IPS-20b (cell line): ENCODE data around the gene MARCHF9.
A peak's percentile ranks its signal among the peaks of the same experiment; 100 is the strongest.

ENCODE experiments used
- H3K27ac ChIP-seq: one replicate; pipeline ENCODE4 v1.5.1; 2013; ENCODE audit warnings: low read length
- H3K27me3 ChIP-seq: 2 replicates; pipeline ENCODE4 v1.6.1; 2013; ENCODE audit warnings: mild to moderate bottlenecking, low read length, inconsistent platforms; ENCODE audit not compliant: insufficient read depth
- H3K36me3 ChIP-seq: 2 replicates; pipeline ENCODE4 v1.6.1; 2013; ENCODE audit warnings: low read depth, mild to moderate bottlenecking, inconsistent platforms, low read length, moderate library complexity; ENCODE audit not compliant: insufficient read depth
- H3K4me1 ChIP-seq: 2 replicates; pipeline ENCODE4 v1.6.1; 2013; ENCODE audit warnings: mild to moderate bottlenecking, control low read depth, inconsistent platforms, low read length, moderate library complexity; ENCODE audit not compliant: insufficient read depth
- H3K4me3 ChIP-seq: 2 replicates; pipeline ENCODE4 v1.5.1; 2013; ENCODE audit warnings: mild to moderate bottlenecking, low read length, inconsistent platforms
- H3K9ac ChIP-seq: 2 replicates; pipeline ENCODE4 v1.6.1; 2013; ENCODE audit warnings: low read depth, mild to moderate bottlenecking, inconsistent platforms, low read length, moderate library complexity
- H3K9me3 ChIP-seq: 2 replicates; pipeline ENCODE4 v1.6.1; 2013; ENCODE audit warnings: mild to moderate bottlenecking, low read depth, low read length, inconsistent platforms; ENCODE audit not compliant: insufficient read depth

Gene MARCHF9

GRCh38 chr12:57752668-57753000, 2.3 kb upstream of the MARCHF9 start:
- H3K4me1 ChIP-seq: peaks cover 24% of the 10 kb centered on the region
- peaks cover 33% of the 10 kb centered on the region for H3K36me3 ChIP-seq
- H3K4me3 ChIP-seq: peak overlapping the region; percentile 58
- H3K27ac ChIP-seq: no peak overlapping the region
- peaks cover 42% of the 10 kb centered on the region for H3K27me3 ChIP-seq
- no peak overlapping the region; the same call in 1 of the 2 replicates for H3K9ac ChIP-seq
- no peaks in the 10 kb centered on the region for H3K9me3 ChIP-seq

- peaks cover 21% of the 10 kb centered on the region for H3K36me3 ChIP-seq
- H3K27me3 ChIP-seq: peaks cover 50% of the 10 kb centered on the region
- H3K9ac ChIP-seq: no peak overlapping the region; the same call in 1 of the 2 replicates
- peak overlapping the region; percentile 81 for H3K4me3 ChIP-seq
- no peak overlapping the region for H3K27ac ChIP-seq
- H3K4me1 ChIP-seq: peaks cover 24% of the 10 kb centered on the region
- no peaks in the 10 kb centered on the region for H3K9me3 ChIP-seq
Observed at GRCh38 chr12:57753756-57754337, 1.1 kb upstream of the MARCHF9 start.

GRCh38 chr12:57755194-57755453, 221 bp downstream of the MARCHF9 start:
- Histone ChIP-seq H3K27ac (no peak overlapping the region), H3K4me1 (peaks cover 24% of the 10 kb centered on the region), H3K9ac (no peak overlapping the region), H3K9me3 (no peaks in the 10 kb centered on the region), H3K4me3 (no peak overlapping the region), H3K27me3 (peaks cover 50% of the 10 kb centered on the region), H3K36me3 (peaks cover 9% of the 10 kb centered on the region)

- no peak overlapping the region for H3K27ac ChIP-seq
- peak overlapping the region; percentile 57 for H3K4me3 ChIP-seq
- H3K9ac ChIP-seq: no peak overlapping the region
- H3K36me3 ChIP-seq: peaks cover 3% of the 10 kb centered on the region
- no peaks in the 10 kb centered on the region for H3K9me3 ChIP-seq
- H3K4me1 ChIP-seq: peaks cover 24% of the 10 kb centered on the region
- peaks cover 51% of the 10 kb centered on the region for H3K27me3 ChIP-seq
Observed at GRCh38 chr12:57755454-57756372, 810 bp downstream of the MARCHF9 start.

GRCh38 chr12:57756406-57757341, 1.8 kb downstream of the MARCHF9 start:
- Histone ChIP-seq H3K27ac (no peak overlapping the region), H3K4me3 (peak overlapping the region; percentile 57), H3K9ac (no peak overlapping the region), H3K9me3 (no peaks in the 10 kb centered on the region), H3K27me3 (peaks cover 61% of the 10 kb centered on the region), H3K36me3 (no peaks in the 10 kb centered on the region), H3K4me1 (peaks cover 20% of the 10 kb centered on the region)

- no peaks in the 10 kb centered on the region for H3K9me3 ChIP-seq
- no peak overlapping the region for H3K27ac ChIP-seq
- H3K9ac ChIP-seq: no peak overlapping the region
- no peaks in the 10 kb centered on the region for H3K36me3 ChIP-seq
- H3K27me3 ChIP-seq: peaks cover 66% of the 10 kb centered on the region
- peaks cover 17% of the 10 kb centered on the region for H3K4me1 ChIP-seq
- no peak overlapping the region for H3K4me3 ChIP-seq
Observed at GRCh38 chr12:57757771-57758170, 2.9 kb downstream of the MARCHF9 start.

GRCh38 chr12:57758552-57759359, 3.9 kb downstream of the MARCHF9 start:
- H3K36me3 ChIP-seq: no peaks in the 10 kb centered on the region
- H3K27me3 ChIP-seq: peaks cover 67% of the 10 kb centered on the region
- no peak overlapping the region for H3K4me3 ChIP-seq
- no peaks in the 10 kb centered on the region for H3K9me3 ChIP-seq
- no peak overlapping the region for H3K27ac ChIP-seq
- no peak overlapping the region for H3K9ac ChIP-seq
- peaks cover 12% of the 10 kb centered on the region; the same call in 1 of the 2 replicates for H3K4me1 ChIP-seq

GRCh38 chr12:57759360-57759980, 4.6 kb downstream of the MARCHF9 start:
- H3K4me1 ChIP-seq: peaks cover 7% of the 10 kb centered on the region; the same call in 1 of the 2 replicates
- no peak overlapping the region for H3K27ac ChIP-seq
- no peaks in the 10 kb centered on the region for H3K9me3 ChIP-seq
- H3K9ac ChIP-seq: no peak overlapping the region
- H3K36me3 ChIP-seq: no peaks in the 10 kb centered on the region
- H3K27me3 ChIP-seq: peaks cover 67% of the 10 kb centered on the region
- no peak overlapping the region for H3K4me3 ChIP-seq

GRCh38 chr12:57760347-57760982, 5.6 kb downstream of the MARCHF9 start:
- no peaks in the 10 kb centered on the region for H3K36me3 ChIP-seq
- no peak overlapping the region for H3K4me3 ChIP-seq
- no peak overlapping the region for H3K9ac ChIP-seq
- H3K9me3 ChIP-seq: no peaks in the 10 kb centered on the region
- H3K27me3 ChIP-seq: peaks cover 72% of the 10 kb centered on the region
- peaks cover 7% of the 10 kb centered on the region; the same call in 1 of the 2 replicates for H3K4me1 ChIP-seq
- no peak overlapping the region for H3K27ac ChIP-seq

- H3K4me1 ChIP-seq: peaks cover 6% of the 10 kb centered on the region; the same call in 1 of the 2 replicates
- no peaks in the 10 kb centered on the region for H3K9me3 ChIP-seq
- no peak overlapping the region for H3K27ac ChIP-seq
- no peak overlapping the region for H3K9ac ChIP-seq
- H3K27me3 ChIP-seq: peaks cover 72% of the 10 kb centered on the region
- H3K4me3 ChIP-seq: no peak overlapping the region
- no peaks in the 10 kb centered on the region for H3K36me3 ChIP-seq
Observed at GRCh38 chr12:57761391-57761998, 6.6 kb downstream of the MARCHF9 start.
